HG02623 (cell line): ENCODE data around the gene BIK.

Experiments used
- ATAC-seq: cut with Tn5 transposase; IDR thresholded peaks from one replicate; pipeline ENCODE4 v1.9.1; 2021; ENCODE audit warnings: moderate library complexity; ENCODE audit not compliant: unreplicated experiment

The BIK gene

DNA sequence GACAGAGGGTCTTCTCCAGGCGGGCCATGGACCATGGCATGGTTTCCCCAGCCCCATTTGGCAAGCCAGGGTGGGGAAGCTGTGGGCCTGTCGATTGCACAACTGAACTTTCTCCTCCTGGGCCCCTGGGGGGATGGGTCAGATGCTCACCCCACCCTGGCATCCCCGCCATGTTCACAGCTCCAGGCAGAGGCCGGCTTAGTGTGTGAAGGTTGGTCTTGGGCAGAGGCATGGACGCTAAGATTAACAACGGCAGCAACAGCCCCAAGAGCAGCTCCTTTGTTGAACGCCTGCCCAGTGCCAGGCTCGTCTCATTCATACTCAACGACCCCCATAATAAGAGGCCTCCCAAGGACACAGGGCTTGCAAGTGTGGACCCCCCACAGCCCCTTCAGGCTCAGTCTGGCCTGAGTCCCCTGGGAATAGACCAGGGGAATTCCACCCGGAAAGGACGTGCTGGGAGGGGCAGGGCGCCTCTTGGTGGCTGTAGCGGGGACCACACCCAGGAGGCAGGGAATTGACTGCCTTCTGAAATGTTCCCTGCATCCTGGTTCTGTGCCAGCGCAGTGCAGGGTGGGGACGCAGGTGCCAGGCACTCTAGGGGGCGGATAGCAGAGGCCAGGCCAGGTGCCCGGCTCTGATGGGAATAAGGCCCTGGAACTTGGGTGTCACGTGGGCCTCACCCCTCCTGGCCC, 49.1 kb downstream of the BIK start:
- no peak for ATAC-seq

DNA sequence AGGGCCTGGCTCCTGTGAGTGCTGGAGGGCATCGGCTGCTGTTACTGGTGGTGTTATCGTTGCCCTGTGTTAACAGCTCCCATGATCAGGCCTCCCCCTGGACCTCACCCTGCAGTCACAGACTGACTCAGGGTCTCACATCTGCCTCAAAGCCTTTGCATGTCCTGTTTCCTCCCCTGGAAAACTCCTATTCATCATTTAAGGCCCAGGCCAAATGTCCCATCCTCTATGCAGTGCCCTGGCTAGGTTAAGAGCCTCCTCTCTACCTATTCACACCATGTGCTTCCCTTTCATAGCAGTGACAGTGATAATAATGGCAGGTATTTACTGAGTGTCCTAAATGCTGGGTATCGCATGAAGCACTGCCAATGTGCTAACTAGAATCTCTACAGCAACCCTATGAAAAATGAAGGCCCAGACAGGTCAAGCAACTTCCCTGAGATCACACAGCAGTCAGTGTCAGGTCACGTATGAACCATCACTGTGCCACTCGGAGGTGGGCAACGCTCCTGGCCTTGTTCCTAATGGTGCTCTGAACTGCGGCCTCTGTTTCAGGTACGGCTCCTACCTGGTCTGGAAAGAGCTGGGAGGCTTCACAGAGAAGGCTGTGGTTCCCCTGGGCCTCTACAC, 50.1 kb downstream of the BIK start:
- ATAC-seq: no peak

DNA sequence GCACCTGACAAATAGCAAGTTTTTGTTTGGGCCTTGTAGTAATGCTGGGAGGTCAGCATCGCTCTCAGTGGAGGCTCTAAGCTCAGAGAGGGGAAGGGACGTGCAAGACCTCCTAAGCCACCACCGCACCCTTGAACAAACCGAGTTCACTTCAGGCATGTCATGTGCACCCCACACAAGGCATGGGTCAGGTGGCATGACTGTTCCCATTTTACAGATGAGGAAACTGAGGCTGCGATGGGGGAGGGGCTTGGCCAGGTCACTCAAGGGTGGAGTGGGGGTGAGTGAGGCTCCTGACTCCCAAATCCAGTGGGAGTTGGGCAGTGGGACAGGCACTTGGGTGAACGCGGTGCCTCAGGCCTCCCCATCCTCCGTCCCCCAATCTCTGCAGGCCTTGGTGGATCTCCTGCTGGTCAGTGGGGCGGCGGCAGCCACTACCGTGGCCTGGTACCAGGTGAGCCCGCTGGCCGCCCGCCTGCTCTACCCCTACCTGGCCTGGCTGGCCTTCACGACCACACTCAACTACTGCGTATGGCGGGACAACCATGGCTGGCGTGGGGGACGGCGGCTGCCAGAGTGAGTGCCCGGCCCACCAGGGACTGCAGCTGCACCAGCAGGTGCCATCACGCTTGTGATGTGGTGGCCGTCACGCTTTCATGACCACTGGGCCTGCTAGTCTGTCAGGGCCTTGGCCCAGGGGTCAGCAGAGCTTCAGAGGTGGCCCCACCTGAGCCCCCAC, 52.0 kb downstream of the BIK start:
- ATAC-seq: no peak

DNA sequence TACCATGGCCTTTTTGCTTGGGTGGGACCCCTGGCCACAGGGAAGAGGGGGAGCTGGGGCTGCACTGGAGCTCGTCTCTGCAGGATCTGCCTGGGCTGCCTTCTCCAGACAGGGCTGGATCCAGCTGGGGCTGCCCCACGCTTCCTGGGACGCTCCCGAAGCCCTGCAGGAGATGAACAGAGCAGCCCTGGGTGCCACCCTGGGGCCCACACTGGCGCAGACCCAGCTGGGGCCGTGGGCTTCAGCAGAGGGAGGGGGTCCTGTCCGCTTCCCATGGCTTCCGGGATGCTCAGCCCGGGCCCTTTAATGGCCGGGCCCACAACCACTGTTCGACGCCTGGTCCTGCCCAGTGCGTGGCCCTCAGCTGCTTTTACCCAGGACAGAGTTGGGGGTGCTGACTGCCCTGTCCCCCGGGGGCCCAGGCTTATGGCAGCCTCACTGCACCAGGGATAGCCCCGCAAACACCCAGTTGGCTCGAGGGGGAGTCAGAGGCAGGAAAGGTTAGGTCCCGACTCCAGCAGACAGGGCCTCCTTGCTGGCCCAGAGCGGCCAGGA, 52.8 kb downstream of the BIK start:
- ATAC-seq: no peak

DNA sequence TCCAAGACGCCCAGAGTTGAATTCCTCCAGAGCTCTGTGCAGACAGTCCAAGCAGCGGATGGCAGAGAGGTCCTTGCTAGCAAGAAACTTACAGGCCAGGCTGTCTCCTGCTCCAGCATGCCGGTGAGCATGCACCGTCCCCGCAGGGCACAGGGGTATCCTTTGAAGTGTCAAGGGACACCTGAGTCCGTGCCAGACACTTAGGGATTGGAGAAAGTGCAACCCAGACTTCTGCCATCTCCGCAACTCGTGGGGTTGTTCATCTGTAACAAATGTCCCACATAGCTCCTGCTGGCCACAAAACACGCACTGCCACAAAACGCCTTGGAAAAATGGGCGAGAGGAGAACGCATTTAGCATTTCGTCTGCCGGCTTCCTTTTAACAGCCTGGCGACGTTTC, 54.1 kb downstream of the BIK start:
- ATAC-seq: no peak

DNA sequence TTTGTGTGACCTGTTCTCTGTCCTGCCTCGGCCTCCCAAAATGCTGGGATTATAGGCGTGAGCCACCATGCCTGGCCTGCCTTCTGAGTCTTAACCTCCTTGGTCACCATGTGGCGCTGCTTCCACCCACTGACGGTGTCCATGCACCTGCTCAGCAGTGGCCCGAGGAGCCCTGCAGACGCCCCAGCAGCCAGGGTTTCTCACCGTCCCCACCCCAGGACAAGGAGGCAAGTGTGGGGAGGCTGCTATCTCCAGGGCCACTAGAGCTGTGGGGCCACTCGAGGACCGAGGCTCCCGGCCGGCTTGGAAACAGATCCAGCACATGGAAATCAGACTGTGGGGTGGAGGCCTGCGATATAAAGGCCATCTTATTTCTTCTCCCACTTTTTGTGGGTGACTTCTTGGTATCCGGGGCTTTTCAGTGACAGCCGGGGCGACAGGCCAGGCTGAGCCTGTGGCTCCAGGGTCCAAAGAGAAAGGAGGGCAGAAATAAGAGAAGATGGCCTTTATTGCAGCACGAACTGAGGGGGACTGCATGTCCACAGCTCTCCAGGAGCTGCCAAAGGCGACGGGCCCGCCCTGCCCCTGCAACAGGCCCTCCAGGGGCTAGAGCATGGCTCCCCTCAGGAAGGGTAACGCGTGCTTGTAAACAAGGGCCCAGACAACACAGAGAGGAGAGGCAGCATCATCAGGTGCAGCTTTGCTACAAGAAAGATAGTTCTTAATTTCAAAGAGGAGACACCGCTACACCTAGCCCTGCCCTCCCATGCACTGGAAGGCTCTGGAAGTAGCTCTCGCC, 55.8 kb downstream of the BIK start:
- ATAC-seq: no peak

DNA sequence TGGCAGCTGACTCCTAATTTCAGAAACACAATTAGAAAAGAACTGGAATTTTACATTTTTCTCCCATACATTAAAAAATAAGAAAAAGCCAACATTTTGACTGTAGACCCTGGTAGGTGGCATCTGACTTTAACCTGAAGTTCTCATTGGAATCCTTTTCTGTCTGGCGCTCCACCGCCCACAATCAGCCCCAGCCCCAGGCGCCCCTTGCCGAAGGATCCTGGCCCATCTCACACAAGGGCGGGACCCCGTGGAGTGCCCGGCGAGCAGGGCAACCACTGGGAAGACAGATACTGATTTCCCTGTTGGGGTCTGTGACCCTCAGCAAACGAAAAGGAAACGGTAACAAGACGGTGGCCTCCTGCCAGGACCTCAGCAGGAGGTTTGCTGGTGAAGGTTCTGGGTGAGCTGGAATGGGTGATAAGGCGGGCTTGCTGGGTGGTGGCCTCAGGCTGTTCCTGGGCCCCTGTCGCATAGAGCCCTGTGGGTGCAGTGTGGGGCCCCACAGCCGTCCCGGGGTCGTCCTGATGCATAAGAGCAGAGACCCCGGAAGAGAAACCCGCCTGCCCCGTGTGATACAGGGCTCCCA, 56.5 kb downstream of the BIK start:
- no peak for ATAC-seq

DNA sequence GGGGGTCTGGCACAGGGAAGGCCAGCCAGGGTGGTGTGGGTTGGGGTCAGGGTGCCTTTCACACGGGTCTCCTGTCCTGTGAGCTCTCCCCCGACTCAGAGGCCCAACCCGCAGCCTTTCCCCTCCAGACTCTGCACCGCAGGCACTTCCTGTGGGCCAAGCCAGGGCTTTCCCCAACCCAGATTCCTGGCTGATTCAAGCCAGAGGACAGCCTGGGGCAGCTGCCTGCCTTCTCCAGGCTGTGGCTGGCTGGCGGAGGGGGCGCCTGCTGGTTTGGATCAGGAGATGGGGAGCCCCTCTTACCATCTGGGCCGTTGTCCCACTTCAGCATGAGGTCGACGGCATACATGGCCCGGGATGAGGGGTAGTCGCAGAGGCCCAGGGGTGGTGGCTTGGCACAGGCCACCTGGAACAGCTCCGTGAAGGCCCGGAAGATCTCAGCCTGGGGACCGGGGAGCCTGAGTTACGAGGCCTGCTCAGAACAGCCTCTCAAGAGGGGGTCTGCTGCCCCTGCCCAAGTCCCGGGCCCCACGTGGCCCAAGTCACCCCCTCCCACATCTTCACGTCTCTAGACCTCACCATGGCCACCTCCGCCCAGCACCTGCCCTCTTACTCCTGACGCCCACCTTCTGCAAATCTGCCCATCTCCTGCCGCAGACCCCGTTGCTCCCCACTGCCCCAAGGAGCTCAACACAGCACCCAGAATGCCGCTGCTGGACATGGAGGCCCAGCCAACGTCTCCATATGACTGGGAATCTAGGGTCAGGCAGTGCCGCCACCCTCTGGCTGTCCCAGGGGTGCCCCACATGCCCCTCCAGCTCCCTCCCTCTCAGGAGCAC, 58.1 kb downstream of the BIK start:
- no peak for ATAC-seq

DNA sequence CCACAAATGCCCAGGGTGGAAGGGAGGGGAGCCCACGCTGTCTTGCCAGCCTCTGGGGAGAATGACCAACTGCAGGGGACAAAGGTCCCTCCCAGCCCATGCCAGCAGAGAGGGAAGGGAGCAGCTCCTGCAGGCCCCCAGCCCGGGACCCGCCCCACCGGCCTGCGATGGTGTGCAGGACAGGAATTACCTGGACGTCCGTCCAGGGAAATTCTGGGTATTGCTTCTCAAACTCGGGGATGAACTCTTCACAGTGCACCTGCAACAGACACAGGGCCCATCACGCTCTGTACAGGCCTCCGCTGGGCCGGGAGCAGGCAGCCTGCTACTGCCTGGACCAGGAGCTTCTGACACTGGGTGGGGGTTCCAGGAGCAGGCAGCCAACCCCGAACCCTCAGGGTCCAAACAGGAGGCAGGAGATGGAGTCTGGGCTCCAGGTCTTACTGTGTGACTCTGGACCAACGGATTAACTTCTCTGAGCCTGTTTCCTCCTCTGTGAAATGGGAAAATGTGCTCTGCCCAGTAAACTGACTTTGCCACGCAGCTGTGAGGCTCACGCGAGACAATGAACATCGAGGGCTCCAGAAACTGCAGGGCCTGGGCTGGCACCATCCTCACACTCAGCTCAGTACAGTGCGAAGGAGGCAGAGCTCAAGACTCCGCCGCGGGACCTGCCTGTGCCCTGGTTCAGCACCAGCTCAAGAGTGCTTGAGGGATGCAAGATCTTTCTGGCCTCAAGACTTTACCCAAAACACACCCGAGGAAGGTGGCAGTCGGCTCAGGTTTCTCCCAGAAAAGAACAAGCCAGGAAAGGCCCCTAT, 59.0 kb downstream of the BIK start:
- no peak for ATAC-seq

DNA sequence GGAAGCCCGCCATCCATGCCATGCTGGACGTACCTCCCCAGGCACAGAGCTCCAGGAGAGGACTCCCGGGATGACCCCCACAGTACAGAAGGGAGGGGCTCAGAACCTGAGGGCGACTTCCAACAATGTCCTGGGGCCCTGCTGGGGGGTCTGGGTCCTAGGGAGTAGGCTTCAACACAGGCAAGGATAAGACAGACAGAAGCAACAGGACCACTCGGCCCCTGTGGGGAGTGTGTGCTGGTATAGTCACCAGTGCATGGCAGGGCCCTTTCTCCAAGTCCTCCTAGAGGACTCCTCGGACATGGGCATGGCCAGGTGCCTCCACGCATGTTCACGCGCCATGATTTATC, 59.6 kb downstream of the BIK start:
- no peak for ATAC-seq

DNA sequence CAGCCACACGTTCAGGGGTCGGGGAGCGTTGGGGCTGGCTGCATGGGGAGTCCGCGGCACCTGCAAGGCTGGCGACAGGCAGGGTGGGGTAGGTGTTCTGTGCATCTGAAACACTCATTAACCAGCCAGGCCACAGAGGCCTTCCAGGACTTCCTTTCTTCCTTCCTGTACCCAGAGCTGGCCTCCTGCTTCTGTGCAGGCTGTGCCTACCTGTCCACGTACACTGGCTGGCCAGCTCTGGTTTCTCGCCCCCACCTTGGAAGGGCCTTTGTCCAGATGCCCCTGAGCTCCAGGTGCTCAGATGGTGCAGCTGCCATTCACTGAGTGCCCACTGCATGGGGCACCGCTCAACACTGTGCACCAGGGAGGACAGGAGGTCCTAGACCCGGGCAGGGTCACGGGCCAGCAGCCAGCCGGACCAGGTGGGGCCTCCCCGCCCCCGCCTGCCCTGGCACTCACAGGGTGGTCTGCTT, 60.5 kb downstream of the BIK start:
- ATAC-seq: no peak

DNA sequence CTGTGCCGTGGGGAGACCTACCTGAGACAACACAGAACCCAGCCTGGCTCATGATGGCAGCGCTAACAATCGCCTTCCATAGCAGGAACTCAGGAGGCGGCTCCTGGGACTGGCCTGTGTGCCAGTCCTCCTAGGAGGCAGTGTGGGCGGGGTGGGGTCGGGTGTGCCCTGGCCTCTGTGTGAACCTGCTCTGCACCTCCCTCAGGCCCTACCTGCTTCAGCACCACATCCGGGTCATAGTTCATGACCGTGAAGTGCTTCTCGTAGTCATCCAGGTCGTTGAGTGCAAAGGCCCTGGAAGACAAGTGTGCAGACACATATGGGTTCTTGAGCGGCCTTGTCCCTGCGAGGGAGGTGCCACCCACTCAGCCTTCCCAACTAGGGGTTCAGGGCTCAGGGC, 61.1 kb downstream of the BIK start:
- ATAC-seq: no peak

DNA sequence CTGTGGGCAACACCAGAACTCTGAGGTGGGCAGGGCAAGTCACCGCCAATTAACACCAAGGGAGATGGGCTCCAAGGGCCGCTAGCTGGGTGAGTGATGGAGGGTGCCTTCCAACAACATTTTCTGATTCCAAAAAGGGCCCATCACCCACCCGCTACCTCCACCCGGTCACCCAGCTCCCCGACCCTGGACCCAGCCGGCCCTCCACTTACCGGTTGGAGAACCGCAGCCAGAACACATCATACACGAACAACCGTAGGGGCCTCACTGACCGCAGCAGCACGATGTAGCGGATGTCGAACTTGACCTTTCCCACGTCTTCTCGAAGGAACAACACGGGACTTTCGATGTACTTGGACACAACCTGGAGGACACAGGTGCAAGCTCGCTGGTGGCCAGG, 61.6 kb downstream of the BIK start:
- ATAC-seq: no peak

DNA sequence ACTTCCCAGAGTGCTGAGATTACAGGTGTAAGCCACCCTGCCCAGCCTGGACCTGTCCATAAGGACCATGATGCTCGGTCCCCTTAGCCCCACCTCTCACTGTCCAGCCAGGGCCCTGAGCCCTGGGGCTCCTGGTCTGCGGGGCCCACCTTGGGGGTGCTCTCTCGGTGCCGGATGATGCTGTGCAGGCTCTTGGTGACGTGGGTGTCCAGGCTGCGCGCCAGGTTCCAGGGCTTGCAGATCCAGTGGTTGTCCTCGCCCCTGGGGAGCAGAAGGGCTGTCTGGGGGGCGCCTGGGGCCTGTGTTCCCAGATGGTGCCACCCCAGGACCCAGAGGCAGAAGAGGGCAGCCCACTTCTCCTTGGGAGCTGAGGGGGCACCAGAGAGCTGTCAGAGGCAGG, 63.0 kb downstream of the BIK start:
- no peak for ATAC-seq

DNA sequence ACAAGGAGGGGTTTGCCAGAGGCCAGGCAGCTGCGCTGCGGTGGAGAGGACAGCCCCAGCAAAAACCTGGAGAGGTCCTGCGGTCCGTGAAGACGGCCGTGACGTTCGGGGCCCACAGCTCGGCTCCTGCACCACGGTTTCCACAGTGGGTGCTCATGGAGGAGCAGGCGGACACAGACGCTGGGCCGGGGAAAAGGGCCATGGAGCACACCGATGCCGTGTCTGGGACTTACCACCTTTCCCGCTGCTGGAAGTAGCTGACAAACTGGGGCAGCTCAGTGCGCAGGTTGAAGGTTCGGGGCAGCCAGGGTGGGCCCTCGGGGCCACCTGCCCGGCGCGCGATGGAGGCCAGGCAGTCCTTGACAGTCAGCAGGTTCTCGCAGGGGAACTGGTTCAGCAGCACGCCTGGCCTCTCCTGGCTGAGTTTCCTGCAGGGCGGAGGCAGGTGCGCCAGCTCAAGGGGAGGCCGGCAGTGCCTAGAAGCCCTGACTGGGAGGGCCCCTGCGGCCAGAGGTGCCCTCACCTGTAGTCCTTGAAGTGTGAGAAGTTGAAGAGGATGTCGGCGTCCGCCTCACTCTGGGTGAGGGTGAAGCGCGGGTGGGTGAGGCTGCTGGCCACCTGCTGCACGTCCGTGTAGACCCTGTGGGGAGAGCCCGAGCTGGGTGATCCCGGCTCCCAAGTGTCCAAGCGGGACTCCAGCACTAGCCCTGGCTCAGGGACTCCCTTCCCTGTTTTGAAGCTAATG, 63.6 kb downstream of the BIK start:
- ATAC-seq: no peak

DNA sequence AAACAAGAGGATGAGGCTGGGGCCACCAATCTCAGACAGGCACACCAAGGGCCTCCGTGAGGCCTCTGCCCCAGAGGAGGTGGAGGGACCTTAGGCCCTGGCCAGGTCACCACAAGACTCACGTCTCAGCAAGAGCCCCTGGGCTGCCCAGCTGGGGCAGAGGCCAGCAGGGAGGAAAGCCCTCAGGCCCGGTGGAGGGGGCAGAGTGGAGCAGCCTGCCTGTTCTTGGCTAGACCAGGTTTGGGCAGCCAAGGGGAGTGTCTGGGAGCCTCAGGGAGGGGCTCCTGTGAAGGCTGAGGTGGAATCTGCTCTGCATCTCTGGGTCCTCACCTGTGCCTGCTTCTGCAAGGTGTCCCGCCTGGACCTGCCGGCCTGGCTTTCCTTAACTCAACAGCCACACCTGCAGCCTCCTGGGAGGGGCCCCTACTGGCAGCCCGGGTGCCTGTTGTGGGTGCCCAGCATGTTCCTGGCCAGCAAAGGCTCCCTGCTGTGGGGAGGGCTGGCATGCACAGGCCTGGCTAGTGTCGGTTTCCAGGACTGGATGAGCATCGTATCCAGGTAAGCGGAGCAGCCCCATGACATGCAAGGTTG, 64.5 kb downstream of the BIK start:
- no peak for ATAC-seq

DNA sequence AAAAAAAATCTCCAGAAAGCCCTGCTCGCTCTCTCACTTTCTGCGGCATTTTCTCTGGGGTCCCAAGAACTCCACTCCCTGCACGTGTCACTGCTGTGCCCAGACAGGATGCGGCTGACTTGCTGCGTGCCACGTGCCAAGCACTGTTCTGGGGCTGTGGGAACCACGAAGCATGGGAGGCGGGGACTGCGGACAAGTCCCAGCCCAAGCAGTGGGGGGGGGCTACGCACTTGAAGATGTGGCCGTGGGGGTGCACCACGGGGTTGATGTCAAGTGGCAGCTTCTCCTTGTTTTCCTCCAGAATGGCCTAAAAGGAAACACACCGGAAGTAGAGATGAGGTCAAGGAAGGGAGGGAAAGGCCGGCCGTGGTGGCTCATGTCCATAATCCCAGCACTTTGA, 65.5 kb downstream of the BIK start:
- ATAC-seq: no peak

DNA sequence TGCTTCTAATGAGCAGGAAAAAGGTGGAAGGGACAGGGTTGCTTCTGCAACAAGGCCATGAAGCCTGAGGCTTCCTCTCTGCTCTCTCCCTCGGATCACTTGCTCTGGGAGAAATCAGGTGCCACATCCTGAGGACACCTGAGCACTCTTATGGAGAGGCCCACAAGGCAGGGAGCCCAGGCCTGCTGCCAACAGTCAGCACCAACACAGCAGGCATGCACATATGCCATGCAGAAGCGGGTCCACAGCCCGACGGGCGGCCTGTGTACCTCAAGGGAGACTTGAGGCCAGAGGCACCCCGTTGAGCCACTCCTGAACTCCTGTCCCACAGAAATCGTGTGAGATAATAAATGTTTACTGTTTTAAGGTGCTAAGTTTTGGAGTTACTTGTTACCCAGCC, 66.9 kb downstream of the BIK start:
- no peak for ATAC-seq
